Measurements from ENCODE around the gene POLR1E.

- TF ChIP-seq SIN3A (IDR thresholded peaks at IDR 0.05; ENCODE audit: borderline replicate concordance in 2 of 2, control insufficient read depth in 1 of 2, low read depth in 2 of 2, low read length in 2 of 2), result no peak
- no peak for TF ChIP-seq NFE2 (IDR thresholded peaks at IDR 0.05; ENCODE audit: low read depth)
- no peak for TF ChIP-seq TBL1XR1 (IDR thresholded peaks at IDR 0.05; ENCODE audit: low read length in 2 of 2)
- TF ChIP-seq TBP (optimal IDR thresholded peaks at IDR 0.05; ENCODE audit: low read depth, low read length), result no peak
- no peak for TF ChIP-seq ZNF76 (CRISPR knock-in tag; IDR thresholded peaks at IDR 0.05; ENCODE audit: borderline replicate concordance)
- no peak for TF ChIP-seq HIVEP1 (CRISPR knock-in tag; IDR thresholded peaks at IDR 0.05)
Observed at GRCh38 chr9:37542488-37542887, 56.7 kb downstream of the POLR1E start.

Data from K562 (cell line).